ENCODE measurements around the gene CTTNBP2NL.
"Not testable (repeated sequence)": the region's sequence is repeated elsewhere in the genome, so short reads cannot be mapped to it uniquely, and the experiment has no call there.

Gene CTTNBP2NL

GRCh38 chr1:112436384-112437156 lies 40.6 kb downstream of the CTTNBP2NL start:
- H3K4me3 ChIP-seq (ENCODE audit: low read length) = no peak overlapping the region
- H3K9ac ChIP-seq (ENCODE audit: low read depth, low read length) = no peak overlapping the region
- H3K27me3 ChIP-seq (ENCODE audit: insufficient read depth, low read length) = no peaks in the 10 kb centered on the region
- no peaks in the 10 kb centered on the region for H3K4me1 ChIP-seq (ENCODE audit: insufficient read depth, low read length)
- H3K9me3 ChIP-seq (ENCODE audit: insufficient read depth, low read depth, low read length) = no peaks in the 10 kb centered on the region
- H3K36me3 ChIP-seq (ENCODE audit: insufficient read depth, low read depth, low read length) = peaks cover 9% of the 10 kb centered on the region; the same call in 1 of the 2 replicates
- H3K27ac ChIP-seq (ENCODE audit: low read length) = no peak overlapping the region

DNA sequence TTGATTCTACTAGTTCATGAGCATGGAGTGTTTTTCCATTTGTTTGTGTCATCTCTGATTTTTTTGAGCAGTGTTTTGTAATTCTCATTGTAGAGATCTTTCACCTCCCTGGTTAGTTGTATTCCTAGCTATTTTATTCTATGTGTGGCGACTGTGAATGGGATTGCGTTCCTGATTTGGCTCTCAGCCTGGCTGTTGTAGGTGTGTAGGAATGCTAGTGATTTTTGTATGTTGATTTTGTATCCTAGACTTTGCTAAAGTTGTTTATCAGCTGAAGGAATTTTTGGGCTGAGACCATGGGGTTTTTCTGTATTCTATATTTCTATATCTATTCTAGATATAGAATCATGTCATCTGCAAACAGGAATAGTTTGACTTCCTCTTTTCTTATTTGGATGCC lies 42.1 kb downstream of the CTTNBP2NL start:
- not testable (repeated sequence) for H3K27me3 ChIP-seq (ENCODE audit: insufficient read depth, low read length); H3K4me3 ChIP-seq (ENCODE audit: low read length); H3K9ac ChIP-seq (ENCODE audit: low read depth, low read length); H3K9me3 ChIP-seq (ENCODE audit: insufficient read depth, low read depth, low read length); H3K4me1 ChIP-seq (ENCODE audit: insufficient read depth, low read length); H3K36me3 ChIP-seq (ENCODE audit: insufficient read depth, low read depth, low read length); H3K27ac ChIP-seq (ENCODE audit: low read length)

DNA sequence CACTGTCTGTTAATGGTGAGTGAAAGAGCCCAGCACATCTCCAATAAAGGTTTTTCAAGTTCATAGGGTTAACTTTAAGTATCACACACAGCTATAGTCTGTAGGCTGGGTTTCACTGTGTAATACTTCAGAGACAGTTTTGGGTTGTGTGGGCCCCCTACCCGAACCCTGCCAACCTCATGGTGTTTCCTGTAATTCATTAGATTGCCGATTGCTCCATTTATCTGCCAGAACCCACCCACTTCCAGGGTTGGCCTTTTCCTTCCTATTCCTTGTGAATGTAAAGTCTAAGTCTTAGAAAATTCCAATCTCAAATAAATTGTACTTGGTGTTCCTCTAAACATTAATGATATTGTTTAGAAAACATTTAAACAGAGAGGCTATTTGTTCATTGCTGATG lies 43.6 kb downstream of the CTTNBP2NL start:
- Histone ChIP-seq H3K4me1 (ENCODE audit: insufficient read depth, low read length) (no peaks in the 10 kb centered on the region), H3K27ac (ENCODE audit: low read length) (no peak overlapping the region), H3K9ac (ENCODE audit: low read depth, low read length) (no peak overlapping the region), H3K36me3 (ENCODE audit: insufficient read depth, low read depth, low read length) (peaks cover 9% of the 10 kb centered on the region; the same call in 1 of the 2 replicates), H3K9me3 (ENCODE audit: insufficient read depth, low read depth, low read length) (no peaks in the 10 kb centered on the region), H3K27me3 (ENCODE audit: insufficient read depth, low read length) (no peaks in the 10 kb centered on the region), H3K4me3 (ENCODE audit: low read length) (no peak overlapping the region)

GRCh38 chr1:112440574-112440973 lies 44.6 kb downstream of the CTTNBP2NL start:
- Histone ChIP-seq H3K36me3 (ENCODE audit: insufficient read depth, low read depth, low read length) (peaks cover 9% of the 10 kb centered on the region; the same call in 1 of the 2 replicates), H3K9ac (ENCODE audit: low read depth, low read length) (no peak overlapping the region)

GRCh38 chr1:112444269-112444668 lies 48.3 kb downstream of the CTTNBP2NL start:
- Histone ChIP-seq H3K36me3 (ENCODE audit: insufficient read depth, low read depth, low read length) (peaks cover 13% of the 10 kb centered on the region), H3K4me3 (ENCODE audit: low read length) (no peak overlapping the region), H3K9ac (ENCODE audit: low read depth, low read length) (no peak overlapping the region), H3K27ac (ENCODE audit: low read length) (no peak overlapping the region), H3K27me3 (ENCODE audit: insufficient read depth, low read length) (no peaks in the 10 kb centered on the region), H3K4me1 (ENCODE audit: insufficient read depth, low read length) (no peaks in the 10 kb centered on the region), H3K9me3 (ENCODE audit: insufficient read depth, low read depth, low read length) (no peaks in the 10 kb centered on the region)

More at GRCh38 chr1:112440574-112440973, 44.6 kb downstream of the CTTNBP2NL start:
- Histone ChIP-seq H3K27me3 (ENCODE audit: insufficient read depth, low read length) (no peaks in the 10 kb centered on the region), H3K4me1 (ENCODE audit: insufficient read depth, low read length) (no peaks in the 10 kb centered on the region), H3K27ac (ENCODE audit: low read length) (no peak overlapping the region), H3K4me3 (ENCODE audit: low read length) (no peak overlapping the region), H3K9me3 (ENCODE audit: insufficient read depth, low read depth, low read length) (no peaks in the 10 kb centered on the region)

DNA sequence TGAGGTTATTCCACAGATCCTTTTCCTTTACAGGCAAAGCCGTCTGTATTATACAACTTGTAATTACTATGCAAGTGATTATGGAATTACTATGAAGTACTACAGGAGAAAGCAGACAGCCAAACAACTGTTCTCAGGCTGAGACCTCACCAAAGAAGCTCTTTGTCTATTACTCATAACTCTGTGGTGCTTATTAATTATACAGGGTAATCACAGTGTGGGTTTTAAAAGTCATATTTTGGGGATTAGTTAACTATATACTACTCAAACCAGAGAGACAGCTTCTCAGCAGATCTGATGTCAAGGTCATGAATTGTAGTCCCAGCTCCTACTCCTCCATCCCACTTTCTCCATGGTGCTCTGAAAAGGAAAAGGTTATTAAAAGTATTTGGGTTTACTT lies 49.6 kb downstream of the CTTNBP2NL start:
- Histone ChIP-seq H3K27me3 (ENCODE audit: insufficient read depth, low read length) (no peaks in the 10 kb centered on the region), H3K9me3 (ENCODE audit: insufficient read depth, low read depth, low read length) (no peaks in the 10 kb centered on the region), H3K4me1 (ENCODE audit: insufficient read depth, low read length) (no peaks in the 10 kb centered on the region), H3K9ac (ENCODE audit: low read depth, low read length) (no peak overlapping the region), H3K27ac (ENCODE audit: low read length) (no peak overlapping the region), H3K4me3 (ENCODE audit: low read length) (no peak overlapping the region), H3K36me3 (ENCODE audit: insufficient read depth, low read depth, low read length) (peaks cover 23% of the 10 kb centered on the region)

GRCh38 chr1:112446411-112446810 lies 50.4 kb downstream of the CTTNBP2NL start:
- H3K9me3 ChIP-seq (ENCODE audit: insufficient read depth, low read depth, low read length) = no peaks in the 10 kb centered on the region
- peaks cover 29% of the 10 kb centered on the region for H3K36me3 ChIP-seq (ENCODE audit: insufficient read depth, low read depth, low read length)

GRCh38 chr1:112448904-112449629 lies 53.1 kb downstream of the CTTNBP2NL start:
- H3K4me1 ChIP-seq (ENCODE audit: insufficient read depth, low read length) = no peaks in the 10 kb centered on the region
- H3K36me3 ChIP-seq (ENCODE audit: insufficient read depth, low read depth, low read length) = peaks cover 41% of the 10 kb centered on the region
- no peak overlapping the region for H3K9ac ChIP-seq (ENCODE audit: low read depth, low read length)
- no peak overlapping the region for H3K4me3 ChIP-seq (ENCODE audit: low read length)
- no peak overlapping the region for H3K27ac ChIP-seq (ENCODE audit: low read length)
- H3K9me3 ChIP-seq (ENCODE audit: insufficient read depth, low read depth, low read length) = no peaks in the 10 kb centered on the region
- H3K27me3 ChIP-seq (ENCODE audit: insufficient read depth, low read length) = no peaks in the 10 kb centered on the region

More at GRCh38 chr1:112446411-112446810, 50.4 kb downstream of the CTTNBP2NL start:
- no peaks in the 10 kb centered on the region for H3K4me1 ChIP-seq (ENCODE audit: insufficient read depth, low read length)
- H3K4me3 ChIP-seq (ENCODE audit: low read length) = no peak overlapping the region
- H3K9ac ChIP-seq (ENCODE audit: low read depth, low read length) = no peak overlapping the region
- no peaks in the 10 kb centered on the region for H3K27me3 ChIP-seq (ENCODE audit: insufficient read depth, low read length)
- no peak overlapping the region for H3K27ac ChIP-seq (ENCODE audit: low read length)

- H3K9ac ChIP-seq (ENCODE audit: low read depth, low read length) = no peak overlapping the region
- peaks cover 47% of the 10 kb centered on the region for H3K36me3 ChIP-seq (ENCODE audit: insufficient read depth, low read depth, low read length)
- H3K27ac ChIP-seq (ENCODE audit: low read length) = no peak overlapping the region
These were observed 53.6 kb downstream of the CTTNBP2NL start for GRCh38 chr1:112449630-112449983.

DNA sequence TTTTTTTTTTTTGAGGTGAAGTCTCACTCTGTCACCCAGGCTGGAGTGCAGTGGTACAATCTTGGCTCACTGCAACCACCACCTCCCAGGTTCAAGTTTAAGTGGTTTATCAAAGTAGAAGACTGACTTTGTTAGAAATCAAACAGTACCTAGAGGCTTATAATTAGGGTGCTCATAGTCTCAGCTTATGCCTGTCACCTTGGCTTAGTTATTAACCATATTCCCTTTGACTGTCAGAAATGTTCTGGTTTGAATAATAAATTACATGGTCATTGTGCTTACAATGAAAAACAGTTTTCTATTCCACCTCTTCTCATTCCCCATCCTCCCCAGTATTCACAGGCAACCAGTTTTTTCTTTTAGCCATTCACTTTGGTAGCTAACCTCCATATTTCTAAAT lies 54.8 kb downstream of the CTTNBP2NL start:
- no peaks in the 10 kb centered on the region for H3K9me3 ChIP-seq (ENCODE audit: insufficient read depth, low read depth, low read length)
- H3K4me3 ChIP-seq (ENCODE audit: low read length) = no peak overlapping the region
- H3K27ac ChIP-seq (ENCODE audit: low read length) = no peak overlapping the region
- H3K36me3 ChIP-seq (ENCODE audit: insufficient read depth, low read depth, low read length) = peaks cover 57% of the 10 kb centered on the region
- H3K4me1 ChIP-seq (ENCODE audit: insufficient read depth, low read length) = peaks cover under 1% of the 10 kb centered on the region; the same call in 1 of the 2 replicates
- no peaks in the 10 kb centered on the region for H3K27me3 ChIP-seq (ENCODE audit: insufficient read depth, low read length)
- H3K9ac ChIP-seq (ENCODE audit: low read depth, low read length) = no peak overlapping the region

More at GRCh38 chr1:112449630-112449983, 53.6 kb downstream of the CTTNBP2NL start:
- Histone ChIP-seq H3K4me3 (ENCODE audit: low read length) (no peak overlapping the region), H3K9me3 (ENCODE audit: insufficient read depth, low read depth, low read length) (no peaks in the 10 kb centered on the region), H3K27me3 (ENCODE audit: insufficient read depth, low read length) (no peaks in the 10 kb centered on the region), H3K4me1 (ENCODE audit: insufficient read depth, low read length) (no peaks in the 10 kb centered on the region)

GRCh38 chr1:112451301-112451700 lies 55.3 kb downstream of the CTTNBP2NL start:
- H3K4me1 ChIP-seq (ENCODE audit: insufficient read depth, low read length); H3K9ac ChIP-seq (ENCODE audit: low read depth, low read length): not testable (repeated sequence)

GRCh38 chr1:112453876-112454275 lies 57.9 kb downstream of the CTTNBP2NL start:
- Histone ChIP-seq H3K27me3 (ENCODE audit: insufficient read depth, low read length) (no peaks in the 10 kb centered on the region), H3K27ac (ENCODE audit: low read length) (no peak overlapping the region), H3K4me3 (ENCODE audit: low read length) (no peak overlapping the region), H3K4me1 (ENCODE audit: insufficient read depth, low read length) (peaks cover 3% of the 10 kb centered on the region; the same call in 1 of the 2 replicates), H3K9me3 (ENCODE audit: insufficient read depth, low read depth, low read length) (no peaks in the 10 kb centered on the region), H3K9ac (ENCODE audit: low read depth, low read length) (no peak overlapping the region), H3K36me3 (ENCODE audit: insufficient read depth, low read depth, low read length) (peaks cover 82% of the 10 kb centered on the region)

More at GRCh38 chr1:112451301-112451700, 55.3 kb downstream of the CTTNBP2NL start:
- H3K9me3 ChIP-seq (ENCODE audit: insufficient read depth, low read depth, low read length); H3K27ac ChIP-seq (ENCODE audit: low read length); H3K27me3 ChIP-seq (ENCODE audit: insufficient read depth, low read length); H3K4me3 ChIP-seq (ENCODE audit: low read length): not testable (repeated sequence)
- H3K36me3 ChIP-seq (ENCODE audit: insufficient read depth, low read depth, low read length) = peaks cover 62% of the 10 kb centered on the region

Data from iPS-20b (cell line).